HG03442 (cell line): ENCODE measurements around the gene PBXIP1.

Experiments
- ATAC-seq: cut with Tn5 transposase; IDR thresholded peaks from one replicate; pipeline ENCODE4 v1.9.1; 2021; ENCODE audit warnings: mild to moderate bottlenecking, moderate library complexity; ENCODE audit not compliant: unreplicated experiment

Gene PBXIP1

GRCh38 chr1:154973344-154974101, 17.6 kb upstream of the PBXIP1 start:
- ATAC-seq = no peak

GRCh38 chr1:154972517-154973343, 16.8 kb upstream of the PBXIP1 start:
- ATAC-seq = no peak

GRCh38 chr1:154972213-154972516, 16.3 kb upstream of the PBXIP1 start:
- ATAC-seq = no peak

- no peak for ATAC-seq
These were observed 15.6 kb upstream of the PBXIP1 start for GRCh38 chr1:154971341-154971998.

GRCh38 chr1:154970631-154971340, 14.9 kb upstream of the PBXIP1 start, which contains the start of gene SHC1:
SHC1 (minus strand) TSS chr1:154970747; CDS start chr1:154970526, 221 bp downstream.
- no peak for ATAC-seq

DNA sequence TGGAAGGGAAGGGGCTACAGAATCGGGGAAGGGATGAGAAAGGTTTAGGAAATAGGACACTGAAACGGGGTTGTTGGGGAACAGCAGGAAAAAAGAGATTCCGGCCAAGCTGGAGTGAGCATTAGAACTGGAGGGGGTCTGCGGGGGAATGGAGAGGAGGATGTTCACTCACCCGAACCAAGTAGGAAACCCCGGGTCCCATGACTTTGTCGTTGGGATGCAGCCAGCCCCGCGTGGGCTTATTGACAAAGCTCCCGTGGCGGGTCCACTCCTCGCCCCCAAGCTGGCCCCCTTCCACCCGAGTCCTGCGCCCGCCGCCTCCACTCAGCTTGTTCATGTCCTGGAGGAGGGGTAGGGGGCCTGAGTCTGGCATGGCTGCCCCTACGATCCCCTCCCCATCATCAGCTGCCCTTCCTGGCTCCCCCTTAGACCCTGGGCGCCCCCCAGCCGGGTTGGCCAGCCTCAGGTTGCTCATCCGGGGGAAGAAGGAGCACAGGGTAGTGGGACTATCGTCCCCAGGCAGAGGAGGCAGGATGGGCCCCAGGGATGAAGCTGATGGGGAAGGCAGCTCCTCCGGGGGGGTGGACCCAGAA, 14.1 kb upstream of the PBXIP1 start:
- no peak for ATAC-seq

DNA sequence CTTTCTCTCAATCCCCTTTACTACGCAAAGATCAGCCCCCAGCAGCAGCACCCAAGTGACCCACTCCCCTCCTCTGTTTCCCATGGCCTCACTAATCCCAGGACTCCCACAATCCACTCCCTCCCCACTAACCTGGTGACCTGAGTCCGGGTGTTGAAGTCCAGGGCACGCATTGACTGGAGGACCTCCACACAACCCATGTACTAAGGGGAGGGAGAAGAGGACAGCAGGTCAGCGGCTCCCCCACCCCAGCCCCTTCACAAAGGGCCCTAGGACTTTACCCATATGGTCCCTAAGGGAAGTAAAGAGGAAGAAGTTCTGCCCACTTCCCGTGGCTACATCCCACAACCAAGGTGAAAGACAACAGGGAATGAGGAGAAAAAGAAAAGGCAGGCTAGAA, 13.3 kb upstream of the PBXIP1 start:
- ATAC-seq = no peak

- ATAC-seq = no peak
These were observed 12.8 kb upstream of the PBXIP1 start for GRCh38 chr1:154968731-154969130.

DNA sequence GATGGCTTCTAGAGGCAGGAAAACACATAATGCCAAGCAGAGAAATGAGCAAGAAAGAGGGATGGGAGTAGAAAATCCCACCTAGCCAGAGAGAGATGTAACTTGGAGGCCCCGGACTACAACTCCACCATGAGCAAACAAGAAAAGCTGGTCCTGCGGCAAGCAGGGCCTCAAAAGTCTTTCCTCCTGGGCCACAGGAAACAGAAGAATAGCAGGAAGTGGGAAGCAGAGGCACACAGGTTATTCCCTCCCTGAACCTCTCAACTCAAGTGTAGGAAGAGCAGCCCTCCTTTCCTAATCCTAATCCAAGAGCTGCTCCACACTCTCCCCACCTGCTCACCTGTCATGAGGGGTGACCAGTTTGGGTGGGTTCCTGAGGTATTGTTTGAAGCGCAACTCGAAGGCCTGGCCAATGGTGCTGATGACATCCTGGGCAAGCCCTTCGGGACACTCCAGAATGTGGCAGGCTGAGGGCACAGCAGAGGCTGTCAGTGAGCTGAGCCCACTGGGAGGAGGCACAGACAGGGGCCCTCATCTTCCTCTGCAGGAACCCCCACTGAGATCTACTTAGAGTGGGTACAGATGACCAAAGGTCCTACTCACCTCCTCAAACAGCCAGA, 11.5 kb upstream of the PBXIP1 start:
- no peak for ATAC-seq

DNA sequence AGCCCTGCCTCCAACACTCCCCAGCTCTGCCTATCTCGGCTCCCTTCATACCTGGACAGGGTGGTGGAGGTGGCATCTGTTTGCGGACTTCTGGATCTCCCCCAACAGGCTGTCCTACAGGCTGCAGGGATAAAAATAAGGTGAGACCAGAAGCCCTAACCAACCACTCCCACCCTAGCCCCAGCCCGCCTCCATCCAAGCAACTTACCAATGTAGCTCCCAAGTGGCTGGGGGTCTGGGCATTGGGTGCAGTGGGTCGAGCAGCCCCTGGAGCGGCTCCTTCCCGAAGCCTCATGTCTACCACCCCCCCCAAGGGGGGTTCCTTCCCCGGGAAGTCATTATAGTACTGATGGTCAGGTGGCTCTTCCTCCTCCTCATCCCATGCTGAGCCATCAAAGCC, 10.2 kb upstream of the PBXIP1 start:
- ATAC-seq = no peak

DNA sequence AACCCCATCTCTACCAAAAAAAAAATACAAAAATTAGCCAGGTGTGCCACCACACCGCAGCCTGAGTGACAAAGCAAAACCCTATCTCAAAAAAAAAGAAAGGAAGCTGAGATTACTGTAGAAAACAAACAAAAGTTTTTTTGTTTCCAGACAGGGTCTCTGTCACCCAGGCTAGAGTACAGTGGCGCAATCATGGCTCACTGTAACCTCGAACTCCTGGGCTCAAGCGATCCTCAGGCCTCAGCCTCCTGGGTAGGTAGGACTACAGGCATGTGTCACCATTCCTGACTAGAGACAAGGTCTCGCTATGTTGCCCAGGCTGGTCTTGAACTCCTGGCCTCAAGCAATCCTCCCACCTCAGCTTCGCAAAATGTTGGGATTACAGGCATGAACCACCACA, 8.5 kb upstream of the PBXIP1 start:
- ATAC-seq = no peak

DNA sequence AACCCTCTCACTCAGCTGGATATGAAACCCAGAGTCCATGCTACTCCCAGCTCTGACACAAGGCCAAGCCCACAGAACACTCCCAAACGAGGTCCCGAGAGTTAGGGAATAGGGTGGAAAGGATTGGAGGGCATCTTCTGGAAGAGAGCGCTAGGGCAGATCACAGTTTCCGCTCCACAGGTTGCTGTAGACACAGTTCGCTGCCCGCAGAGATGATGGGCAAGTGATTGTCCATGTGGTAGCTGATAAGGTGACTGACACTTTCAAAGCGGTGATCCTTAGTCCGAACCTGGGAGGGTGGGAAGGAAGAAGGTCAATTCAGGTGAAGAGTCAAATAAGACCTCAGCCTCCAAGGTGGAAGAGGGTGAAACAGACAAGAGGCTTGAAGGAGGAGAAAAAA, 7.7 kb upstream of the PBXIP1 start:
- ATAC-seq = no peak

DNA sequence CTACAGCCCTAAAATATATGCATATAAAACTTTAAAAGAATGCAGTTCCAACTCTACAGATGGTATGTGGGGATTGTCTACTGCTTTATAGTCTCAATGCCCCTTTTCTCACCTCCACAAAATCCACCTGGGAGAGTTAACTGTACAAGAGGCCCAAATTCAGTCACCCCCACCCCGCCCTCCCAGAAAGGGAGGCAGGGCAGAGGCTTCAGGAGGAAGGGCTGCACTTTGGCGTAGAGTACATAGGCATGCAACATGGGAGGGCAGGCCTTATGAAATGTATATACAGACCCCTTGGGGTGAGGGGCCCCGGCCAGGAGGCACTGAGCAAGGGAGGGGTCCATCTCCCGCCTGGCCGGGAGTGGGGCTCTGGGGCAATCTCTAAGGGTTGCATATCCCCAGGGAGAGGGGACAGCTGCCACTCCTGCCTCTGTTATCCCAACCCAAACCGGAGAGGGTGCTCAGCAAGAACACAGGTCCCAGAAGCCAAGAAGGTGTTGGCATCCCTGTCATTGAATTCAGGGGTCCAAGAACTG, 7.0 kb upstream of the PBXIP1 start:
- no peak for ATAC-seq

DNA sequence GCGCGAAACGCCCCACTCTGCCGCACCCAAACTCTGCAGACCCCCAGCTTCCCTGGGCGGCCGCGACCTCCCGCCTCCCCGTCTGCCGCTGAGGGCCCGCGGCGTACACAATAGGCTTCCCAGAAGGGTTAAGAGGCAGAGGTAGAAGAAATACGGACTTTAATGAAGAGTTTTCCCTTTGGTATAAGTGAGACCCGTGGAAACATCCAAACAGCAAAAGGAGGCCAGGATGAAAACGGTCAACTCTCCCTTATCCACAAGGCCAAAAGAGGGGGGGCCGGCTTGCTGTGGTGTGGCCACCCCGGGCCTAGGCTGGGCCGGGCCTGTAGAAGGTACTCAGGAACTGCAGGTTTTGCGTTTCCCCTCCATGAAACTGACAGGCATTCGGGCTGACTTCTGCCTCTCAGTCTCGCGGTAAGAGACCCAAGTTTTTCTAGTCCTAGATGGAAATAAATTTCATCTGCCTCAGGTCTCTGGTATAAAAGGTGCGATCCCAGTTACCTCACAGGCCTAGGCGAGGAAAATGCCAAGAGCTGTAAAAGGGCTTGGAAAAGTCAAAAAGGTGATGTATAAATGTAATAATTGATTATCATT, 6.4 kb upstream of the PBXIP1 start:
- ATAC-seq = no peak

DNA sequence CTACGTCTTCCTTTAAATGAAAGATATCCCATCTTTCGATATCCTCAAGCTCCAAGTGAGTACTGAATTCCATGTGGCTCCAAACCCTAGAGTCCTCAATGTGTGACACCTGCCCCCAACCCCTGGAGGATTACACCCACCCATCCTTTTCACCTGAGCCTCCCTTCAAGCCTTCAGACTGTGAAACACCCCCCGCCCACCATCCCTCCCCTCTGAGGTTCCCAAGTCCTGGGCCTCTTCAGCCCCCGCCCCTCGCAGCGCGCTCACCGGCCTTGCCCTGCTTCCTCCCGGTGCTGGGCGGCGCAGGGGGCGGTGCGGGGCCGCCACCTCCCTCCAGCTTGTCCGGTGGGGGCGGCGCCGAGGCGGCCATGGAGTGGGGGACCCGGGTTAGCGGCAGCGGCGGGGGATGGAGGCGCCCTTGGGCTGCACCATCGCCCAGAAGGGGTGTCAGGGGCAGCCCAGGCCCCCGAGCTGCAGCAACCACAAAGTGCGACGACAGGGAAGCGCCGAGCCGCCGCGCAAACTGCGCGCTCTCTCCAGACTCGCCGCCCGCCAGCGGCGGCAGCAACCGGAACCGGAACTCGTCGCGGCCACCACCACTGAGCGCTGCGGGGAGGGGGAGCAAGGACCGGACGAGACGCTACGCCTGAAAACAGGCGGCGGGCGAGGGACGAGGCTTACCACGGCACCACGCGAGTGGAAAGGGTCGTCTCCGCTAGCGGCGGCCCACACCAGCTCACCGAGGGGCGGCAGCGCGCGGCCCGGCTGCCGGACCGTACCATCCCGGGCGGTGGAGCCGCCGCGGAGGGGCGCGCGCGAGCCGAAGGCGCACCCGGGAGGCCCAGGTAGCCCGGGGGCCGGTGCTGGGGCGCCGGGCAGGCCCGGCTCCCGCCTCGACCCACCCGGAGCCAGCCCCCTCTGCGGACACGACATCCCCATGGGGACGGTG, 5.6 kb upstream of the PBXIP1 start, which contains the start of gene PYGO2:
PYGO2 (minus strand) TSS at position 576 of the 949 bp plus-strand sequence; CDS start at position 370, 206 bp downstream.
- ATAC-seq = peak; percentile 70

DNA sequence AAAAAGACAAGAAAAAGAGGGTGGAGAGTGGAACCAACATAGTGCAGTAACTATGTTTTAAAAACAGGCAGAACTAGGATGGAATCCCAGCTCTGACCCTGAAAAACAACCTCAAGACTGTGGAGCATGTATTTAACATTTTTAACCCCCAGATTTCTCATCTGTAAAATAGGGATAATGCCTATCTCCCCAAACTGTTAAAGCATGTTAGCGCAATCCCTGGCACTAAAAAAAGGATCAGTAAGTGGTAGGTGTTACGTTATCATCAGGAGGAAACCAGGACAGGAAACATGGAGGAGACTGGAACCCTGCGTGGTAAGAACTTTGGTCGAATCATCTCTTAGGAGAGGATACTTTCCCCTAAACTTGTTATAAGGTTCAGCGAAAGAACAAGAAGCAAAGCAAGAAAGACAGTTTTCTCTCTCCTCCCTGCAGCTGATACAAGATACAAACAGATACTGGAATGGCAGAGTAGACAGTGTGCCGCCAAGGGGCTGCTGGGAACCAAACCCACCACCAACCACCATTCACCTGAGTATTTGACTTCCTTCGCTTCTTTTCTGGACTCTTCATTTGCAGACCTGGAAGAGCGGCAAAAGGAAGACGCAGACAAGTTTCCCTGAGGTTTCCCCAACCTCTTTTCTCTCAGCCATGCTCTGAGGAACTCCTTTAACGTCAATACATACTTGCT, 4.7 kb upstream of the PBXIP1 start:
- ATAC-seq = no peak

DNA sequence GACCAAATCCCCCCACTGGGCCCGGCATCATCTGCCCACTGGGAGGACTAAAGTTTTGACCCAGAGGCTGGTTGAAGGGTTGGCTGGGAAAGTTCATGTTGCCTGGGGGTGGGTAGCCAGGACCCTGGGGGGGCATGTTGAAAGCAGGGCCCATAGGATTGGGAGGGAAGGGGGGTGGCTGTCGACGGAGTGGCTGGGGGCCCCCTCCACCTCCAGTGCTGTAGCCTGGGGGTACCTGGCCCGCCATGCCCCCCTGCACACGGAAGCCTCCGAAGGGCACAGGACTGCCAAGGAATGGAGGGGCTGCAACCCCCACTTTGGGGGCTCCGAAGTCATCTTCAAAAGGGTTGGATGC, 3.5 kb upstream of the PBXIP1 start:
- ATAC-seq = no peak
